Mesodermal cell (in vitro differentiated cells): ENCODE measurements around the gene TNS3.

Source experiments
- H3K27ac ChIP-seq: 2 replicates; pipeline ENCODE4 v1.7.0; 2013; ENCODE audit warnings: mild to moderate bottlenecking, low read depth, low read length, moderate library complexity; ENCODE audit not compliant: severe bottlenecking
- H3K36me3 ChIP-seq: 2 replicates; pipeline ENCODE4 v1.7.1; 2013; ENCODE audit warnings: mild to moderate bottlenecking, low read length, moderate library complexity; ENCODE audit not compliant: control insufficient read depth, insufficient read depth
- H3K4me1 ChIP-seq: one replicate; pipeline ENCODE4 v1.7.1; 2013; ENCODE audit warnings: mild to moderate bottlenecking, low read length; ENCODE audit not compliant: insufficient read depth, control insufficient read depth, poor library complexity, severe bottlenecking
- H3K4me3 ChIP-seq: 2 replicates; pipeline ENCODE4 v1.7.0; 2013; ENCODE audit warnings: low read length, control low read depth, mild to moderate bottlenecking; ENCODE audit not compliant: insufficient read depth, poor library complexity, severe bottlenecking; ENCODE audit errors: extremely low read depth
- H3K9me3 ChIP-seq: 2 replicates; pipeline ENCODE4 v1.7.1; 2013; ENCODE audit warnings: mild to moderate bottlenecking, low read length, moderate library complexity; ENCODE audit not compliant: control insufficient read depth
- WGBS, 2 experiments: methylation state at CpG; one replicate each; pipeline ENCODE4 v1.1.5; 2013; ENCODE audit warnings: missing lambda C conversion rate in 2 of 2; ENCODE audit not compliant: insufficient coverage in 2 of 2; 5-methylcytosine and 5-hydroxymethylcytosine counted together

TNS3 gene

GRCh38 chr7:47458057-47458456 is 123.9 kb downstream of the TNS3 start:
- no peak overlapping the region for H3K4me3 ChIP-seq
- 94 to 98% methylated on average over 4 to 5 of the region's 5 CpGs for WGBS, 2 experiments

GRCh38 chr7:47456210-47456955 is 125.5 kb downstream of the TNS3 start:
- H3K9me3 ChIP-seq = no peaks in the 10 kb centered on the region
- no peak overlapping the region for H3K27ac ChIP-seq
- H3K4me3 ChIP-seq = no peak overlapping the region
- 96 to 97% methylated on average over 5 to 7 of the region's 14 CpGs for WGBS, 2 experiments
- H3K4me1 ChIP-seq = peaks cover 24% of the 10 kb centered on the region
- no peaks in the 10 kb centered on the region for H3K36me3 ChIP-seq

More at GRCh38 chr7:47458057-47458456, 123.9 kb downstream of the TNS3 start:
- Histone ChIP-seq H3K36me3 (no peaks in the 10 kb centered on the region), H3K9me3 (no peaks in the 10 kb centered on the region), H3K27ac (no peak overlapping the region), H3K4me1 (peaks cover 14% of the 10 kb centered on the region)

DNA sequence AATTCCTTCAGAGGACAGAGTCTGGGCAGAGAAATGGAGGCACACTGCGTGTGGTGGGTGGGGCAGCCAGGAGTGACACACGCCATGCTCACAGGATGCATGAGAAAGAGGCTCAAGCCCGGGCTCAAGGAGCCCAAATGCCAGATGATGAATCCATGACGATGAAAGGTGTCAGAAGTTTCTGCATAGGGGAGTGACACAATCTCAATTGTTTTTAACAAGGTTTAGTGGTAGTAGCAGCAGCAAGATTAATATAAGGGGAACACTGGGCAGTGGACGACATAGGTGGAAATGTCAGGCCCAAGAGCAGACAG is 126.1 kb downstream of the TNS3 start:
- 95 to 96% methylated on average over 5 of the region's 5 CpGs for WGBS, 2 experiments
- no peaks in the 10 kb centered on the region for H3K9me3 ChIP-seq
- no peak overlapping the region for H3K4me3 ChIP-seq
- H3K36me3 ChIP-seq = no peaks in the 10 kb centered on the region
- peaks cover 26% of the 10 kb centered on the region for H3K4me1 ChIP-seq
- H3K27ac ChIP-seq = no peak overlapping the region

DNA sequence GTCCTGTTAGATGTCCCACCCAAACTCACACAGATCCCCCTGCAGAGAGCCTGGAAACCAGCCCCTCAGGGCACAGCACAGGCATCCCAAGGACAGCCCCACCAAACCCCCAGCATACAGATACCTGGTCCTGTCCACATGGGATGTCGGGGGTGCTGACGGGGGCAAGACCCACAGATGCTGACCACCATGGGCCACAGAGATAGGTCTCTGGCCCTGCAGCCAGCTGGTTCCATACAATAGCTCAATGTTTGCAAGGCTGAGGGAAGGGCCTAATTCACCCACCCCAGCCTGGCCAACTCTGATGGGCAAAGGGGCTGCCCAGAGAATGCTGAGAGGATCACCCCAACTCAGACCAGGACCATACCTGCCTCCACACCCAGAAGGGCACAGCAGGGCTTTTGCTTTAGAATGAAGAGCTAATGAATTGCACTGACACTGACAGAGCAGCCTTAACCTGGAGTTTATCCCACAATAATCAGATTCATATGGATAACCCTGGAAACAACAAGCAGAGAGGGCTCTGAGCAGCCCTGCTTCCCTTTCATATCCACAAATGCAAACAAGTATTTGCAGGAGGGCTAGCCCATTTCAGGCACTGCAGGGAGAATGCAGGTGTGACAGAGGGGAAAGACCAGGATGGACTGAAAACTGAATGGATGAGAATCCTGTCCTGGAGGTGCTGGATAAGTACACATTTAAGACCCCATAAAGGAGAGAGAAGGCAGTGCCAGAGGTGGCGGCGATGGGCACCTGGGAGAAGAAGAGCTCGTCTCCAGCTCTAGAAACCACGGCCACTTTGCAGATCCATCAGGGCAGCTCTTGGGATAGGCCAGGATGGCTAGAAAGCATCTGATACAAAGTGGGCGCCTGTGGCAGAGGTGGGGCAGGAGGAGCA is 126.7 kb downstream of the TNS3 start:
- Histone ChIP-seq H3K27ac (no peak overlapping the region), H3K36me3 (no peaks in the 10 kb centered on the region), H3K9me3 (no peaks in the 10 kb centered on the region), H3K4me3 (no peak overlapping the region), H3K4me1 (peaks cover 27% of the 10 kb centered on the region)
- 89 to 92% methylated on average over 7 of the region's 7 CpGs for WGBS, 2 experiments

GRCh38 chr7:47454069-47454973 is 127.6 kb downstream of the TNS3 start:
- Histone ChIP-seq H3K9me3 (no peaks in the 10 kb centered on the region), H3K27ac (no peak overlapping the region), H3K4me3 (no peak overlapping the region), H3K36me3 (no peaks in the 10 kb centered on the region), H3K4me1 (peaks cover 27% of the 10 kb centered on the region)
- WGBS, 2 experiments = 79 to 86% methylated on average over 12 of the region's 14 CpGs

DNA sequence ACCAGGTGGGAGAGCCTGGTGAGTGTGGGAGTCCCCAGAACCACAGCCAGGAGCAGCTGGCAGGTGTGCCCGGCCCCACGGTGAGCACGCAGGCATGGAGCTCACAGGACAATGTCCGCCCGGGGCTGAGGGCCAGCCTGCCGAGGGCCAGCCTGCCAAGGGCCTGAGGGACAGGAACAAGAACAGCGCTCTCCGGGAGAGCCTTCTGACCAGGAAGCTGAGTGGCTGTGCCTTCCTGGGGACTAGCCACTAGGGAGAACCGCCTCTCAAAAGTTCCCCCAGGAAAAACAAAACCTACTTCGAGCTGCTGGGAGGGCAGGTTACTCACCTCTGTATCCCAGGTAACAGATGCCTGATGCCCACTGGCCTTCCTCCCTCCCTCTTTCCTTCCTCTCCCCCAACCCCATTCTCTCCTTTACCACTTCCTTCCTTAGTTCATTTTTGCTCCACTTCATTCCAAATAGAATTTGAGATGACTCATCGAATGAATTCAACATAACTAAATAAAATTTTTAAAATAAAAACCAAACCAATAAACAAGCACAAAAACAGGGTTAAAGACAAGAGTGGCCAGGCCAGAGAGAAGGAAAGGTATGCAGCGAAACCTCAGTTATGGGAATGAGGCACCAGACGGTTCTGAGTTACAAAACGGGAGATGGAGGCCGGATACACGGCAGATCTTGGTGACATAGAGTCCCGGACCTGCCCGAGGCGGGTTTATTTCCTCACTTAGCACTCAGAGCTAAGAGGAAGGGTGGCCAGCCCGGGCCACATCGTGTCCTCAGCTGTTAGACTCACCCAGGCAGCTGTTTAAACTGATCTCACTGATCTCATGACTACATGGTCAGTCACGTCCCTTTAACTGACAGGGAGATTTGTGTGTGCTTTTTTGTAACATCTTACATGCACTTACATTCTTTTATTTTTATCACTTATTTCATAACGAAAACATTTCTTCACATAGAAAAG is 128.5 kb downstream of the TNS3 start:
- H3K27ac ChIP-seq = no peak overlapping the region
- 84 to 88% methylated on average over 16 to 20 of the region's 23 CpGs for WGBS, 2 experiments
- peaks cover 27% of the 10 kb centered on the region for H3K4me1 ChIP-seq
- no peaks in the 10 kb centered on the region for H3K9me3 ChIP-seq
- no peak overlapping the region for H3K4me3 ChIP-seq
- H3K36me3 ChIP-seq = no peaks in the 10 kb centered on the region

DNA sequence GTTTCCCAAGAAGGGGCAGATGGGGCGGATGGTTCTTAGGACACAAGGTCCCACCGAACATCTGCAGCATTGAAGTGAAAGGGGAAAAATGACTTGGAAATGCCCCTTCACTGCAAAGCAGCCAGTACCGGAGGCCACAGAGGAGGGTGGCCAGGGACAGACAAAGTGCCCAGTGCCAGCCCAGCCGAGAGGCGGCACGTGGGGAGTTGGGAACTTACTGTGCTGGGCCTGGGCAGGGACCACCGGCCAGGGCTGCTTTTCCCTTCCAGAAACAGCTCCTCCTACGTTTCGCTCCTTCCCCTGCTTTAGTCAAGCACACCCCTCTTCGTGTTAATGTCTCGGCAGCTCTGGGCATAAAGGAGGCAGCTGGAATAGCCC is 129.2 kb downstream of the TNS3 start:
- no peaks in the 10 kb centered on the region for H3K36me3 ChIP-seq
- no peaks in the 10 kb centered on the region for H3K9me3 ChIP-seq
- H3K4me3 ChIP-seq = no peak overlapping the region
- 84 to 88% methylated on average over 8 to 11 of the region's 11 CpGs for WGBS, 2 experiments
- no peak overlapping the region for H3K27ac ChIP-seq
- H3K4me1 ChIP-seq = peaks cover 27% of the 10 kb centered on the region

DNA sequence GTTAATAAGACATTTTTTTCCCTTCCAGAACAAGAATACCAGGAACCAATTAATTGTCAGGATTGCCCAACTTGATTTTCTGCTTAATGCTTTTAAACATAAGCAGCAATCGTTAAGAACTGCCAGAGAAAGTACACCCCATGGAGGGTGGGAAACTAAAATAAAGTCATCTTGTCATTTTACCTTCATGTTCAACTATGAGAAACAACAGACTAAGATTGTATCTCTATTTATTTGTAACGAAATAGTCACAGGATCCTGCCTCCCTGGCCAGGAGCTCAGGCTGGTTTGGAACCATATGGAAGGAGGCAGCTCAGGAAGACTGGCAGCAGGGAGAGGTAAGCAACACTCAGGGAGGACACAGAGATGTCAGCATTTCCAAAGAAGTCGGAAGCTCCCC is 129.6 kb downstream of the TNS3 start:
- H3K36me3 ChIP-seq = no peaks in the 10 kb centered on the region
- peaks cover 27% of the 10 kb centered on the region for H3K4me1 ChIP-seq
- 85 to 92% methylated on average over 2 of the region's 3 CpGs for WGBS, 2 experiments
- no peak overlapping the region for H3K4me3 ChIP-seq
- H3K9me3 ChIP-seq = no peaks in the 10 kb centered on the region
- H3K27ac ChIP-seq = no peak overlapping the region

DNA sequence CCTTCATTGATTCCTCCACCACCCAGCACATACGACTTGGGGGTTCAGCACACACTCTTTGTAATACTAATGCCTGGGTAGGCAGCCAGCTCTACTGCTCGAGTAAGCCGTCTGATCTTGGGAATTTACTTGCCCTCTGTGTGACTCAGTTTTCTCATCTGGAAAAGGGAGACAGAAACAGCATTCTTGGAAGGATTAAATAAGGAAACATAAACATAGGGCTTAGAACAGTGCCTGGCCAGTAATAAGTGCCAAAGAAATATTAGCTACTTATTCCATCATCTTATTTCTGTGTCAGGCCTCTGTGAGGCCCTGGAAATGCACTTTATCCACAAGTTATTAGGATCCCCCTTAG is 130.1 kb downstream of the TNS3 start:
- H3K27ac ChIP-seq = no peak overlapping the region
- H3K4me1 ChIP-seq = peaks cover 27% of the 10 kb centered on the region
- 94 to 100% methylated on average over 2 to 3 of the region's 3 CpGs for WGBS, 2 experiments
- no peaks in the 10 kb centered on the region for H3K36me3 ChIP-seq
- H3K9me3 ChIP-seq = no peaks in the 10 kb centered on the region
- no peak overlapping the region for H3K4me3 ChIP-seq
